Measurements from ENCODE around the gene NOS1. TPM values are rescaled to one million over a fixed set of nuclear protein-coding genes. Genes with fewer than 3 reads are reported as not detected.
A peak's percentile ranks its signal among the peaks of the same experiment; 100 is the strongest.
"Not testable (repeated sequence)": the region's sequence is repeated elsewhere in the genome, so short reads cannot be mapped to it uniquely, and the experiment has no call there.

Gene NOS1
- polyA plus RNA-seq, 6 donors from 2014 or later = not detected

- DNase-seq (no peak), ATAC-seq (ENCODE audit: low read depth in 2 of 2) (no peak)
- H3K4me1 Mint-ChIP-seq = no peaks in the 10 kb centered on the region
- H3K27ac Mint-ChIP-seq = no peak overlapping the region
- H3K9me3 Mint-ChIP-seq = peaks cover 0 to 9% (median 2%) of the 10 kb centered on the region in 7 donors
- no peaks in the 10 kb centered on the region for H3K36me3 Mint-ChIP-seq
- no peak overlapping the region for H3K4me3 Mint-ChIP-seq
- H3K27me3 Mint-ChIP-seq = peaks cover 8% of the 10 kb centered on the region in 3 donors
These were observed 27.6 kb upstream of the NOS1 start for GRCh38 chr12:117388951-117389446.

GRCh38 chr12:117387832-117388231 is 26.4 kb upstream of the NOS1 start:
- DNase-seq (no peak), ATAC-seq (ENCODE audit: low read depth in 2 of 2) (no peak)
- H3K4me1 Mint-ChIP-seq = no peaks in the 10 kb centered on the region
- peaks cover 0 to 4% (median 2%) of the 10 kb centered on the region in 7 donors for H3K9me3 Mint-ChIP-seq
- H3K27me3 Mint-ChIP-seq = peaks cover 5 to 18% (median 6%) of the 10 kb centered on the region in 3 donors
- H3K4me3 Mint-ChIP-seq = no peak overlapping the region
- H3K36me3 Mint-ChIP-seq = no peaks in the 10 kb centered on the region
- peak overlapping the region in 2 of 6 donors; percentile 53 to 74 for H3K27ac Mint-ChIP-seq

GRCh38 chr12:117384735-117385134 is 23.3 kb upstream of the NOS1 start:
- DNase-seq (no peak), ATAC-seq (ENCODE audit: low read depth in 2 of 2) (no peak)
- H3K9me3 Mint-ChIP-seq = peaks cover 0 to 14% (median 7%) of the 10 kb centered on the region in 7 donors
- H3K36me3 Mint-ChIP-seq = no peaks in the 10 kb centered on the region
- H3K27ac Mint-ChIP-seq = no peak overlapping the region
- H3K4me1 Mint-ChIP-seq = no peaks in the 10 kb centered on the region
- H3K4me3 Mint-ChIP-seq = no peak overlapping the region
- H3K27me3 Mint-ChIP-seq = peaks cover 0 to 13% (median 11%) of the 10 kb centered on the region in 3 donors

DNA sequence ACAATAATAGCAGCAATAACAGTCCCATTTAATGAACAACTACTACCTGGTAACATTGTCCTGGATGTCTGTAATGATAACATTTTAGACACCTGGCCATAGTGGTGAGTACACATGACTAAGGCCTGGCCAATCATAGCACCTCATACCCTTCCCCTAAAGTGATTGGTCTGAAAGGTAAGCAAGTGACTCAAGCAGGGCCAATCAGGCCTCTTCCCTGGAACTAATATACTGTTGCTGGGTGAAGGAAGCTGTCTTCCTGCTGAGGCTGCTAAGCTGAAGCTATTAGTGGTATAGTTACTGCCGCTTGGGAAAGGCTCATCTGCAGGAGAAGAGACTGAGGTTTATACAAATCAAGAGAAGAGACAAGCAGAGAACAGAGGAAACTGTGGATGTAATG is 18.7 kb upstream of the NOS1 start:
- Mint-ChIP-seq H3K36me3 (peaks cover 0 to 7% of the 10 kb centered on the region in 2 donors), H3K4me3 (no peak overlapping the region), H3K27me3 (peaks cover 0 to 18% (median 11%) of the 10 kb centered on the region in 3 donors), H3K9me3 (peaks cover 8 to 31% (median 16%) of the 10 kb centered on the region in 7 donors), H3K27ac (no peak overlapping the region), H3K4me1 (no peaks in the 10 kb centered on the region)
- DNase-seq (no peak), ATAC-seq (ENCODE audit: low read depth in 2 of 2) (no peak)

- H3K27ac Mint-ChIP-seq = no peak overlapping the region
- H3K36me3 Mint-ChIP-seq = peaks cover 3 to 7% of the 10 kb centered on the region in 2 donors
- no peaks in the 10 kb centered on the region for H3K4me1 Mint-ChIP-seq
- peaks cover 9 to 35% (median 16%) of the 10 kb centered on the region in 7 donors for H3K9me3 Mint-ChIP-seq
- H3K4me3 Mint-ChIP-seq = no peak overlapping the region
- peaks cover 0 to 11% (median 5%) of the 10 kb centered on the region in 3 donors for H3K27me3 Mint-ChIP-seq
- ATAC-seq (ENCODE audit: low read depth in 2 of 2) (no peak), DNase-seq (no peak)
These were observed 16.3 kb upstream of the NOS1 start for GRCh38 chr12:117377758-117378157.

DNA sequence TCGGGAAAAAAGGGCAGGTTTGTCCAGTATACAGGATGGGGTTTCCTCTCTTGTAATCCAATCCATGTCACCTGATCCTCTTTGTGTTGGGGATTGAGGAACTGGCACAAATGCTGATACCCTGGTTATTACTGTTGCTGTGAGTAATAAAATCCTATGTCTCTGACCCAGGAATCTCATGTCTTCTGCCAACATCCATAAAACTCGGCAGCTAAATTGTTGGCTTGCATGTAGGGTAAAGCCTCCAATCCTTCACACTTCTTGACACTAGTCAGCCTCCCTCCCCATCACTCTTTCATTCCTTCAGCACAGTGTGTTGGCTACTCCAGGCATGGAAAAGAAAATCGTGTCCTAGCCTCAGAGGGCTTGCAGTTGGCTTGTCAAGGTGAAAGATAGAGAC is 9.2 kb upstream of the NOS1 start:
- no peak for DNase-seq
- Mint-ChIP-seq H3K27ac (peak overlapping the region in 1 of 6 donors; percentile 55), H3K9me3 (peaks cover 3 to 29% (median 6%) of the 10 kb centered on the region in 7 donors), H3K4me3 (no peak overlapping the region), H3K27me3 (peaks cover 6 to 13% (median 12%) of the 10 kb centered on the region in 3 donors), H3K36me3 (peaks cover 0 to 4% of the 10 kb centered on the region in 2 donors), H3K4me1 (no peaks in the 10 kb centered on the region)
- ATAC-seq (ENCODE audit: low read depth in 2 of 2) = no peak

- H3K36me3 Mint-ChIP-seq; H3K4me1 Mint-ChIP-seq; ATAC-seq (ENCODE audit: low read depth in 2 of 2); DNase-seq: not testable (repeated sequence)
- H3K4me3 Mint-ChIP-seq = peak overlapping the region in 1 of 8 donors; percentile 19
- H3K9me3 Mint-ChIP-seq = peaks cover 3 to 29% (median 6%) of the 10 kb centered on the region in 7 donors
- peaks cover 12 to 15% (median 14%) of the 10 kb centered on the region in 3 donors for H3K27me3 Mint-ChIP-seq
- H3K27ac Mint-ChIP-seq = peak overlapping the region in 1 of 6 donors; percentile 2
These were observed 8.6 kb upstream of the NOS1 start for GRCh38 chr12:117370000-117370399.

GRCh38 chr12:117367006-117367638 is 5.7 kb upstream of the NOS1 start:
- ATAC-seq (ENCODE audit: low read depth in 2 of 2) (no peak), DNase-seq (no peak)
- H3K9me3 Mint-ChIP-seq = peaks cover 5 to 20% (median 7%) of the 10 kb centered on the region in 7 donors
- H3K4me3 Mint-ChIP-seq = no peak overlapping the region
- H3K36me3 Mint-ChIP-seq = no peaks in the 10 kb centered on the region
- peaks cover 37 to 44% (median 41%) of the 10 kb centered on the region in 3 donors for H3K27me3 Mint-ChIP-seq
- H3K27ac Mint-ChIP-seq = no peak overlapping the region
- H3K4me1 Mint-ChIP-seq = no peaks in the 10 kb centered on the region

DNA sequence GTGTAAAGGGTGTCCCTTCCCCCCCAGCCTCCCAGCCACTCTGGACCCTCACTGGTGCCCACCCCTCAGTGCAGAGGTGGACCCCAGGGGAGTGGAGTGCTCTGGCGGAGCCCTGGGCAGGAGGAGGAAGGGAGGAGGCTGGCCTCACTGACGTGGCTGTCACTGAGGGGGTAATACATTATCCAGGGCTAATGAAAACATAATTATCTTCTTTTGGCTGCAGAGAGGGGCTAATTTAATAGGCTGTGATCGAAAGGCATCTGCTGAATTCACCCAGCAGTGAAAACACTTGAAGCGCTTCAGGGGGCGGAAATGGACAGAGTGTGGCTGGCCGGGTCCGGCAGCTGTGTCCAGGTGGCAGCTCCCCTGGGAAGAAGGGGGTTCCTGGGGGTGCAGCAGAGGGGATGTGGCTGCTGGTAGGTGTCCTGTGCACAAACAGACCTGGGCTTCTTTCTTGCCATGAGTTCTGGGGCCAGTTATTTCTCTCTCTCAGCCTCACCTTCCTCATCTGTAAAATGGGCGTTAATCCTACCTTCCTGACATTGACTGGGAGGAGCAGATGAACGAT is 3.7 kb upstream of the NOS1 start:
- no peak overlapping the region for H3K27ac Mint-ChIP-seq
- H3K4me3 Mint-ChIP-seq = no peak overlapping the region
- DNase-seq = no peak
- H3K4me1 Mint-ChIP-seq = no peaks in the 10 kb centered on the region
- peaks cover 1 to 5% (median 2%) of the 10 kb centered on the region in 7 donors for H3K9me3 Mint-ChIP-seq
- no peak for ATAC-seq (ENCODE audit: low read depth in 2 of 2)
- peaks cover 42 to 55% (median 45%) of the 10 kb centered on the region in 3 donors for H3K27me3 Mint-ChIP-seq
- no peaks in the 10 kb centered on the region for H3K36me3 Mint-ChIP-seq

DNA sequence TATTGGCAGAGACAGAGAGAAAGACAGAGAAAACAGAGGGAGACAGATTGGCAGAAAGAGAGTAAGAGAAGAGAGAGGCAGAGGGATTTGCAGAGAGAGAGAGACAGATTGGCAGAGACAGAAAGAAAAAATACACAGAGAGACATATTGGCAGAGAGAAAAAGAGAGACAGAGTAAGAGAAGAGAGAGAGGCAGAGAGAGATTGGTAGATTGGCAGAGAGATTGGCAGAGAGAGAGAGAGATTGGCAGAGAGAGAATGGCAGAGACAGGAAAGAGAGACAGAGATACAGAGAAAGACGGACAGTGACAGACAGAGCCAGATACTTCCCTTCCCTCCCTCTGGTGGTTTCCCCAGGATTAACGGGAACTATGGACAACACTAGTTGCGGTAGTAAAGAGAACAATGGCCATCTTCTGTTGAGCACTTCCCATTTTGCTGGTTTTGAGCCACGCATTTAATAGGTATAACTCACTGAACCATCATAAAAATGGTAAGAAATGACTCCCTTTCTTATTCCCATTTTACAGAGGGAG is 2.6 kb upstream of the NOS1 start:
- no peak overlapping the region for H3K27ac Mint-ChIP-seq
- ATAC-seq (ENCODE audit: low read depth in 2 of 2) (no peak), DNase-seq (no peak)
- peaks cover 0 to 5% (median 2%) of the 10 kb centered on the region in 7 donors for H3K9me3 Mint-ChIP-seq
- H3K4me3 Mint-ChIP-seq = no peak overlapping the region
- no peaks in the 10 kb centered on the region for H3K36me3 Mint-ChIP-seq
- no peaks in the 10 kb centered on the region for H3K4me1 Mint-ChIP-seq
- H3K27me3 Mint-ChIP-seq = peaks cover 45 to 66% (median 46%) of the 10 kb centered on the region in 3 donors

- H3K36me3 Mint-ChIP-seq = no peaks in the 10 kb centered on the region
- no peak for DNase-seq
These were observed 1.7 kb upstream of the NOS1 start for GRCh38 chr12:117363056-117363662.

DNA sequence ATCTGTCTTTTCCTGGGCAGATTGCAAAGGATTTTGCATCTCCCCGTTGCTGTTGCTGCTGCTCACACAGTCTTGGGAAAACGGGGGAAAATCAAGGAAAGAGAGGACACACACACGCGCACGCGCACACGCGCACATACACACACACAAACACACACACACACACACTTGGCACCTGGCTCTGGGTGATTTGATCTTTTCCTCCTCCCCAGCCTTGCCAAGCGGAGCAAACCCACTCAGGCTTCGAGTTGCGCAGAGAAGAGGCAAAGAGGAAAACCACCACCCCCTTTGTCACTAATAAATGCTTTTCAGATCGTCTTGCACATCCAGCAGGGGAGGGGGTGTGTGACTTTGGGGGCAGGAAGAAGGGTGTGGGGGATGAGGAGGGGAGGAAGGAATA is 965 bp upstream of the NOS1 start:
- Mint-ChIP-seq H3K36me3 (no peaks in the 10 kb centered on the region), H3K9me3 (peaks cover 0 to 5% (median 2%) of the 10 kb centered on the region in 7 donors), H3K4me1 (no peaks in the 10 kb centered on the region), H3K4me3 (no peak overlapping the region), H3K27ac (no peak overlapping the region), H3K27me3 (peaks cover 51 to 80% (median 54%) of the 10 kb centered on the region in 3 donors)
- ATAC-seq (ENCODE audit: low read depth in 2 of 2) = no peak
- no peak for DNase-seq

More at GRCh38 chr12:117363056-117363662, 1.7 kb upstream of the NOS1 start:
- Mint-ChIP-seq H3K4me3 (no peak overlapping the region), H3K4me1 (no peaks in the 10 kb centered on the region), H3K9me3 (peaks cover 0 to 5% (median 2%) of the 10 kb centered on the region in 7 donors), H3K27ac (no peak overlapping the region), H3K27me3 (peaks cover 51 to 75% (median 52%) of the 10 kb centered on the region in 3 donors)
- ATAC-seq (ENCODE audit: low read depth in 2 of 2) = no peak

DNA sequence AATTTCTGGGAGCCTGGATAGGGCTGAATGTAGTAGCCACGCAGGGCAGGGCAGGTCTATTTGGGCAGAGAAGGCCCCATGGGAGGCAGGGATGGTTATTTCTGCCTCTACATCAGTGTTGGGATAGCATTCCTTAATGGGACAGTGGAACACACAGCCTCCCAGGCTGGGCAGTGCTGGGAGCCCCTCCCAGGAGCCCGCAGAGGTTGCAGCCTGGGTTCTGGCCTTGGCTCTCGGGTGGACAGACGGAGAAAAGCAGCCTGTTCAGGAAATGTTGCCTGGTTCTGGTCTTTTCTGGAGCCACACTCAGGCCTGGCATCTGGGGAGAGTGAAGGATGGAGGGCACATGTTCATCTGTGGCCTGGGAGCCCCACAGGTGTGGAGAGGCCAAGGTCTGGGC is 479 bp upstream of the NOS1 start:
- no peak overlapping the region for H3K27ac Mint-ChIP-seq
- H3K4me3 Mint-ChIP-seq = no peak overlapping the region
- ATAC-seq (ENCODE audit: low read depth in 2 of 2) (no peak), DNase-seq (no peak)
- H3K9me3 Mint-ChIP-seq = peaks cover 0 to 5% (median 2%) of the 10 kb centered on the region in 7 donors
- no peaks in the 10 kb centered on the region for H3K36me3 Mint-ChIP-seq
- peaks cover 54 to 80% (median 54%) of the 10 kb centered on the region in 3 donors for H3K27me3 Mint-ChIP-seq
- no peaks in the 10 kb centered on the region for H3K4me1 Mint-ChIP-seq
